Measurements from ENCODE around the gene NOBOX.
"Not testable (repeated sequence)": the region's sequence is repeated elsewhere in the genome, so short reads cannot be mapped to it uniquely, and the experiment has no call there.

The NOBOX gene

GRCh38 chr7:144391014-144391413 lies 12.5 kb downstream of the NOBOX start:
- no peak for DNase-seq

- DNase-seq: no peak
Observed at GRCh38 chr7:144390481-144390880, 13.0 kb downstream of the NOBOX start.

- no peak for DNase-seq
Observed at GRCh38 chr7:144388950-144389349, 14.5 kb downstream of the NOBOX start.

- no peak for DNase-seq
Observed at GRCh38 chr7:144386741-144387140, 16.8 kb downstream of the NOBOX start.

- no peak for DNase-seq
Observed at GRCh38 chr7:144384555-144385245, 18.8 kb downstream of the NOBOX start.

- DNase-seq: no peak
Observed at GRCh38 chr7:144384071-144384470, 19.4 kb downstream of the NOBOX start.

- DNase-seq: no peak
Observed at GRCh38 chr7:144379776-144380384, 23.6 kb downstream of the NOBOX start.

GRCh38 chr7:144378651-144379050 lies 24.8 kb downstream of the NOBOX start:
- no peak for DNase-seq

- not testable (repeated sequence) for DNase-seq
Observed at GRCh38 chr7:144369221-144369620, 34.3 kb downstream of the NOBOX start.

- not testable (repeated sequence) for DNase-seq
Observed at GRCh38 chr7:144367250-144367649, 36.2 kb downstream of the NOBOX start.

- DNase-seq: not testable (repeated sequence)
Observed at GRCh38 chr7:144365523-144365922, 38.0 kb downstream of the NOBOX start.

- not testable (repeated sequence) for DNase-seq
Observed at GRCh38 chr7:144362061-144362460, 41.4 kb downstream of the NOBOX start.

- DNase-seq: not testable (repeated sequence)
Observed at GRCh38 chr7:144356860-144357259, 46.6 kb downstream of the NOBOX start.

GRCh38 chr7:144356185-144356584 lies 47.3 kb downstream of the NOBOX start:
- DNase-seq: not testable (repeated sequence)

- DNase-seq: not testable (repeated sequence)
Observed at GRCh38 chr7:144355176-144355822, 48.2 kb downstream of the NOBOX start, which contains the start of gene ARHGEF5. TSS of gene ARHGEF5 (plus strand) at chr7:144355402. CDS start at chr7:144362670, 7,268 bp downstream.

GRCh38 chr7:144351667-144352066 lies 51.8 kb downstream of the NOBOX start:
- DNase-seq: not testable (repeated sequence)

GRCh38 chr7:144348625-144349024 lies 54.9 kb downstream of the NOBOX start:
- DNase-seq: not testable (repeated sequence)

Data from COR-L47 (cell line).